Embryonic facial prominence (tissue), 1 donor: ENCODE results near the gene IQUB.
"Not testable (repeated sequence)": the region's sequence is repeated elsewhere in the genome, so short reads cannot be mapped to it uniquely, and the experiment has no call there.

ENCODE experiments used
- DNase-seq: peaks from one replicate; pipeline ENCODE4 v3.0.0-alpha.2; 2016; ENCODE audit errors: extremely low spot score

IQUB gene

GRCh38 chr7:123415625-123416024 lies 118.8 kb downstream of the IQUB start:
- DNase-seq, result no peak

- peak; percentile 60 for DNase-seq
Measured at GRCh38 chr7:123410273-123410904, 124.0 kb downstream of the IQUB start.

GRCh38 chr7:123407951-123408350 lies 126.4 kb downstream of the IQUB start:
- not testable (repeated sequence) for DNase-seq
